Peyer's patch (tissue), 4 donors: Measurements from ENCODE around the gene RAB5B.

Experiments
- POLR2A ChIP-seq, 2 donors: fragments of 450-650 bp; IDR thresholded peaks; one replicate each; pipeline ENCODE4 v1.5.1; 2017; ENCODE audit warnings: antibody characterized with exemption in 2 of 2, mild to moderate bottlenecking in 2 of 2, moderate library complexity in 2 of 2
- TF ChIP-seq, protein P1 (sequence below), 6 experiments: fragments of 450-650 bp in 4 of 6; fragments of 200-600 bp in 2 of 6; sonication (generic) in 1 of 6; IDR thresholded peaks; one replicate each; pipeline ENCODE4 v1.5.1; 2017 to 2019; ENCODE audit warnings: antibody characterized with exemption in 6 of 6, mild to moderate bottlenecking in 3 of 6, moderate library complexity in 1 of 6

DNA sequence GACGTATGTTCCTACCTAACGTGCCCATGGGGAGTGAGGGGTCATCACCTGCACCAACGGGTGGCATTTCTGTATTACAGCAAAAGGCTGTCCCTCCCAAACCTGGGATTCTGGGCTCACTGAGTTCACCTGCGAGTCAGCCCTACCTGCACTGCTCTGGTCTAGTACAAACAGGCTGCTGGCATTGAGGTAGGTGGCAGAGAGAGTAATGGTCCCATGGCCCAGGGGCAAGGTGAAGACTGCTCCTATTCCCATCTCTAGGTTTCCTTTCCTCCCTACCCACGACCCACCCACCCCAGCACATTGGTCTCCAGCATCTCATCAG, 23.6 kb downstream of the RAB5B start:
- TF ChIP-seq, protein P1, sequence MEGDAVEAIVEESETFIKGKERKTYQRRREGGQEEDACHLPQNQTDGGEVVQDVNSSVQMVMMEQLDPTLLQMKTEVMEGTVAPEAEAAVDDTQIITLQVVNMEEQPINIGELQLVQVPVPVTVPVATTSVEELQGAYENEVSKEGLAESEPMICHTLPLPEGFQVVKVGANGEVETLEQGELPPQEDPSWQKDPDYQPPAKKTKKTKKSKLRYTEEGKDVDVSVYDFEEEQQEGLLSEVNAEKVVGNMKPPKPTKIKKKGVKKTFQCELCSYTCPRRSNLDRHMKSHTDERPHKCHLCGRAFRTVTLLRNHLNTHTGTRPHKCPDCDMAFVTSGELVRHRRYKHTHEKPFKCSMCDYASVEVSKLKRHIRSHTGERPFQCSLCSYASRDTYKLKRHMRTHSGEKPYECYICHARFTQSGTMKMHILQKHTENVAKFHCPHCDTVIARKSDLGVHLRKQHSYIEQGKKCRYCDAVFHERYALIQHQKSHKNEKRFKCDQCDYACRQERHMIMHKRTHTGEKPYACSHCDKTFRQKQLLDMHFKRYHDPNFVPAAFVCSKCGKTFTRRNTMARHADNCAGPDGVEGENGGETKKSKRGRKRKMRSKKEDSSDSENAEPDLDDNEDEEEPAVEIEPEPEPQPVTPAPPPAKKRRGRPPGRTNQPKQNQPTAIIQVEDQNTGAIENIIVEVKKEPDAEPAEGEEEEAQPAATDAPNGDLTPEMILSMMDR (IDR thresholded peaks at IDR 0.05) = no peak
- TF ChIP-seq POLR2A (IDR thresholded peaks at IDR 0.05) = no peak
